Gastroesophageal sphincter (tissue), 4 donors: ENCODE data around the gene FRMPD4. TPM values are rescaled to one million over a fixed set of nuclear protein-coding genes. Genes with fewer than 3 reads are reported as not detected.

Source experiments
- ATAC-seq: fragments of 150-250 bp; one replicate; pipeline ENCODE4 v1.9.1; 2016; ENCODE audit warnings: mild to moderate bottlenecking, moderate library complexity
- H3K27ac ChIP-seq, 4 donors: fragments of 200-600 bp; sonication (generic) in 3 of 4; 1 replicate in 3 of 4; 2 replicates in 1 of 4; pipeline ENCODE4 v1.5.1; 2016 to 2019
- H3K27me3 ChIP-seq: fragments of 200-600 bp; sonication (generic); one replicate; pipeline ENCODE4 v1.5.1; 2019
- H3K36me3 ChIP-seq, 2 donors: fragments of 200-600 bp; sonication (generic); one replicate each; pipeline ENCODE4 v1.5.1; 2019; ENCODE audit warnings: control low read depth in 1 of 2
- H3K4me1 ChIP-seq, 3 donors: fragments of 200-600 bp; sonication (generic); 1 replicate in 2 of 3; 2 replicates in 1 of 3; pipeline ENCODE4 v1.5.1; 2016 to 2019; ENCODE audit warnings: control low read depth in 2 of 3
- H3K4me3 ChIP-seq, 2 donors: fragments of 200-600 bp; sonication (generic); one replicate each; pipeline ENCODE4 v1.5.1; 2019; ENCODE audit warnings: mild to moderate bottlenecking in 1 of 2, moderate library complexity in 1 of 2
- H3K9me3 ChIP-seq, 3 donors: fragments of 200-600 bp; sonication (generic); one replicate each; pipeline ENCODE4 v1.5.1; 2017 to 2019; ENCODE audit warnings: control low read depth in 2 of 3
- CTCF ChIP-seq, 4 experiments: fragments of 200-600 bp in 2 of 4; fragments of 450-650 bp in 2 of 4; sonication (generic) in 1 of 4; IDR thresholded peaks; one replicate each; pipeline ENCODE4 v1.5.1; 2017 to 2019; ENCODE audit warnings: antibody characterized with exemption in 4 of 4, mild to moderate bottlenecking in 2 of 4, moderate library complexity in 2 of 4
- EP300 ChIP-seq: sonication (generic); formaldehyde crosslinking; IDR thresholded peaks from one replicate; pipeline ENCODE4 v1.6.1; 2017; ENCODE audit warnings: antibody characterized with exemption, mild to moderate bottlenecking
- POLR2A ChIP-seq, 2 donors: fragments of 450-650 bp; IDR thresholded peaks; one replicate each; pipeline ENCODE4 v1.6.1; 2017; ENCODE audit warnings: antibody characterized with exemption in 2 of 2, mild to moderate bottlenecking in 2 of 2, moderate library complexity in 1 of 2
- POLR2AphosphoS5 ChIP-seq: sonication (generic); formaldehyde crosslinking; IDR thresholded peaks from one replicate; pipeline ENCODE4 v1.6.1; 2017; ENCODE audit warnings: antibody characterized with exemption
- WGBS, 2 donors: methylation state at CpG; one replicate each; pipeline ENCODE4 v1.1.5; 2018; ENCODE audit warnings: low coverage in 1 of 2; 5-methylcytosine and 5-hydroxymethylcytosine counted together
- total RNA-seq, 4 donors: library from RNA; depleted of rRNA; stranded (reverse); fragments of >200 nt; gene quantifications; one replicate each; pipeline ENCODE4 v1.1.0, GENCODE V29; 2016

Gene FRMPD4
- total RNA-seq, 4 donors from 2014 or later: 0.31 to 2.1 (median 1.3) TPM; not detected in 1

- H3K27ac ChIP-seq: no peak overlapping the region
- no peaks in the 10 kb centered on the region for H3K4me1 ChIP-seq
- no peak for TF ChIP-seq EP300
- TF ChIP-seq POLR2AphosphoS5: no peak
- TF ChIP-seq POLR2A (IDR thresholded peaks at IDR 0.05): no peak
- no peaks in the 10 kb centered on the region for H3K27me3 ChIP-seq
- H3K9me3 ChIP-seq: no peaks in the 10 kb centered on the region
- WGBS, 2 donors: 100% methylated on average over 1 of the region's 1 CpG; no CpG with 5 or more reads in 1 of the 2 donors
- H3K4me3 ChIP-seq: no peak overlapping the region
- ATAC-seq: no peak
- no peaks in the 10 kb centered on the region for H3K36me3 ChIP-seq
Measured at GRCh38 chrX:12679522-12679921, 541.2 kb downstream of the FRMPD4 start.

GRCh38 chrX:12681047-12681446 is 542.8 kb downstream of the FRMPD4 start:
- TF ChIP-seq CTCF (IDR thresholded peaks at IDR 0.05) (no peak), POLR2A (IDR thresholded peaks at IDR 0.05) (no peak), POLR2AphosphoS5 (no peak)
- Histone ChIP-seq H3K27ac (no peak overlapping the region), H3K9me3 (no peaks in the 10 kb centered on the region), H3K27me3 (no peaks in the 10 kb centered on the region), H3K36me3 (no peaks in the 10 kb centered on the region), H3K4me1 (no peaks in the 10 kb centered on the region), H3K4me3 (no peak overlapping the region)
- no peak for ATAC-seq
- WGBS, 2 donors: 33 to 56% methylated on average over 6 to 7 of the region's 7 CpGs

- no peaks in the 10 kb centered on the region for H3K4me1 ChIP-seq
- TF ChIP-seq POLR2AphosphoS5 (no peak), EP300 (no peak), CTCF (IDR thresholded peaks at IDR 0.05) (no peak), POLR2A (IDR thresholded peaks at IDR 0.05) (no peak)
- no peak overlapping the region for H3K27ac ChIP-seq
- 11 to 18% methylated on average over 2 of the region's 2 CpGs for WGBS, 2 donors
- ATAC-seq: no peak
- no peaks in the 10 kb centered on the region for H3K9me3 ChIP-seq
- H3K27me3 ChIP-seq: no peaks in the 10 kb centered on the region
- H3K36me3 ChIP-seq: no peaks in the 10 kb centered on the region
- no peak overlapping the region for H3K4me3 ChIP-seq
Measured at GRCh38 chrX:12685541-12685940, 547.3 kb downstream of the FRMPD4 start.

GRCh38 chrX:12686331-12686730 is 548.1 kb downstream of the FRMPD4 start:
- no peak overlapping the region for H3K4me3 ChIP-seq
- H3K9me3 ChIP-seq: no peaks in the 10 kb centered on the region
- no peak for TF ChIP-seq POLR2AphosphoS5
- TF ChIP-seq CTCF (IDR thresholded peaks at IDR 0.05): no peak
- TF ChIP-seq POLR2A (IDR thresholded peaks at IDR 0.05): no peak
- TF ChIP-seq EP300: no peak
- no peaks in the 10 kb centered on the region for H3K36me3 ChIP-seq
- no peaks in the 10 kb centered on the region for H3K27me3 ChIP-seq
- H3K4me1 ChIP-seq: no peaks in the 10 kb centered on the region
- no peak for ATAC-seq
- no peak overlapping the region for H3K27ac ChIP-seq

- TF ChIP-seq POLR2A (IDR thresholded peaks at IDR 0.05) (no peak), POLR2AphosphoS5 (no peak), CTCF (IDR thresholded peaks at IDR 0.05) (no peak), EP300 (no peak)
Measured at GRCh38 chrX:12690646-12691045, 552.4 kb downstream of the FRMPD4 start.

GRCh38 chrX:12693754-12694153 is 555.5 kb downstream of the FRMPD4 start:
- Histone ChIP-seq H3K36me3 (no peaks in the 10 kb centered on the region), H3K9me3 (no peaks in the 10 kb centered on the region), H3K4me1 (no peaks in the 10 kb centered on the region), H3K27ac (no peak overlapping the region), H3K27me3 (no peaks in the 10 kb centered on the region), H3K4me3 (no peak overlapping the region)
- 73% methylated on average over 2 of the region's 2 CpGs; no CpG with 5 or more reads in 1 of the 2 donors for WGBS, 2 donors
- ATAC-seq: no peak
- no peak for TF ChIP-seq EP300
- TF ChIP-seq CTCF (IDR thresholded peaks at IDR 0.05): no peak
- TF ChIP-seq POLR2AphosphoS5: no peak
- TF ChIP-seq POLR2A (IDR thresholded peaks at IDR 0.05): no peak

More at GRCh38 chrX:12690646-12691045, 552.4 kb downstream of the FRMPD4 start:
- H3K4me3 ChIP-seq: no peak overlapping the region
- no peak for ATAC-seq
- 80% methylated on average over 1 of the region's 3 CpGs; no CpG with 5 or more reads in 1 of the 2 donors for WGBS, 2 donors
- H3K27ac ChIP-seq: no peak overlapping the region
- H3K4me1 ChIP-seq: no peaks in the 10 kb centered on the region
- H3K9me3 ChIP-seq: no peaks in the 10 kb centered on the region
- no peaks in the 10 kb centered on the region for H3K36me3 ChIP-seq
- H3K27me3 ChIP-seq: no peaks in the 10 kb centered on the region
